C4-2B (cell line): ENCODE results near the gene SPSB3.

ENCODE experiments used
- H3K27ac ChIP-seq: fragments of 450-650 bp; 2 replicates; pipeline ENCODE4 v1.5.1; 2017
- ZFX ChIP-seq: fragments of 450-650 bp; IDR thresholded peaks from 2 replicates; pipeline ENCODE4 v1.6.1; 2017
- TF ChIP-seq, protein P1 (sequence below): fragments of 450-650 bp; conservative IDR thresholded peaks from 2 replicates; pipeline ENCODE4 v1.5.1; 2017; ENCODE audit warnings: mild to moderate bottlenecking

The SPSB3 gene

DNA sequence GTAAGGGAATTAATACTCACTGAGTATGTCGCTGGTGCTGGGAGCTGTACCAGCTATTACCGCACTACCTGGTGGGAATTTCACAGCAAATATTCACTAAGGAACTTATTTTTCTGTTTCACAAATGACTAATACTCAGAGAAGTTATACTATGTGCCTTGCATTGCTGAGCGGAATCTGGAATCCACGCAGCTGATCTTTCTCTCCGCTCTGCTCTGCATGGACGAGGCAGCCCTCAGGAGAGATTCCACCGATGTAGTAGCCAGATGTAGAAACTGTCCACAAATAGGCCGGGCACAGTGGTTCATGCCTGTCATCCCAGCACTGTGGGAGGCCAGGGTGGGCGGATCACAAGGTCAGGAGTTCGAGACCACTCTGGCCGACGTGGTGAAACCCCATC lies 28.2 kb downstream of the SPSB3 start:
- TF ChIP-seq, protein P1, sequence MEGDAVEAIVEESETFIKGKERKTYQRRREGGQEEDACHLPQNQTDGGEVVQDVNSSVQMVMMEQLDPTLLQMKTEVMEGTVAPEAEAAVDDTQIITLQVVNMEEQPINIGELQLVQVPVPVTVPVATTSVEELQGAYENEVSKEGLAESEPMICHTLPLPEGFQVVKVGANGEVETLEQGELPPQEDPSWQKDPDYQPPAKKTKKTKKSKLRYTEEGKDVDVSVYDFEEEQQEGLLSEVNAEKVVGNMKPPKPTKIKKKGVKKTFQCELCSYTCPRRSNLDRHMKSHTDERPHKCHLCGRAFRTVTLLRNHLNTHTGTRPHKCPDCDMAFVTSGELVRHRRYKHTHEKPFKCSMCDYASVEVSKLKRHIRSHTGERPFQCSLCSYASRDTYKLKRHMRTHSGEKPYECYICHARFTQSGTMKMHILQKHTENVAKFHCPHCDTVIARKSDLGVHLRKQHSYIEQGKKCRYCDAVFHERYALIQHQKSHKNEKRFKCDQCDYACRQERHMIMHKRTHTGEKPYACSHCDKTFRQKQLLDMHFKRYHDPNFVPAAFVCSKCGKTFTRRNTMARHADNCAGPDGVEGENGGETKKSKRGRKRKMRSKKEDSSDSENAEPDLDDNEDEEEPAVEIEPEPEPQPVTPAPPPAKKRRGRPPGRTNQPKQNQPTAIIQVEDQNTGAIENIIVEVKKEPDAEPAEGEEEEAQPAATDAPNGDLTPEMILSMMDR = no peak
- no peak for TF ChIP-seq ZFX
- H3K27ac ChIP-seq = no peak overlapping the region

DNA sequence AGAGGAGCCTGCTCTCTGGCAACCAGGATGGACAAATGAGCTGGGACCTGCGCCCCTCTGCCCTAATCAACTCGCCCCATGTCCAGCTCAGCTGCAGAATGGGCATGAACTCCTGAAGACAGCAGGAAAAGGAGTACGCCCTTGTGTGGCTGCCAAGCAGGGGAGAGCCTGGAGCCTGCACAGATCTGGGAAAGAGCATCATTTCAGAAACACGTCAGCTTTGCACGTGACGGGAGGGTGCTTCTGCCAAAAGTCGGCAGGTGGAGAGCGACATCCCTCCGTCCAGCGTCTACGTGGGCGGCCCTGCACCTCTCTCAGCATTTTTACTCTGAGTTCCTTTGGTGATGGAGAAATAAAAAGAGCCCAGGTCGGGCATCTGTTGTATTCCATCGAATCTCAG lies 29.5 kb downstream of the SPSB3 start:
- H3K27ac ChIP-seq = no peak overlapping the region
- no peak for TF ChIP-seq ZFX
- TF ChIP-seq, protein P1 = no peak

DNA sequence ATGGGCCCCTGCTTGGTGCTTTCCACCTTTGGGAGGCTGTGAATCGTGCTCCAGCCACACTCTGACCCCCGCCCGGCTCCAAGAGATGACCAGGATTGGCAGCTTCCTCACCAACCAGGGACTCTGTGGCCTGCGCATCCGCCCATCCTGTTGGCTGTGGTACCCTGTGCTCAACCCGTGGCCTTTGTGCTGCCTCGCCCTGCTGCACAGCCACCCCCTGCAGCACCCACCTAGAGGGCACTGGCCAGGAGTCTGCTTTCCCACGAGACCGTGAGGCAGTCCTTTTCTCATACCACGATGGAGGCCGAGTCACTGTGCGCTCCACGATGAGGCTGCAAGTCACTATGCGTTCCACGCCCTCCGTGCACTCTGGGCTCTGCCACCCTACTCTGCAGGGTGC lies 30.4 kb downstream of the SPSB3 start:
- no peak overlapping the region for H3K27ac ChIP-seq
- no peak for TF ChIP-seq ZFX
- TF ChIP-seq, protein P1 = no peak

DNA sequence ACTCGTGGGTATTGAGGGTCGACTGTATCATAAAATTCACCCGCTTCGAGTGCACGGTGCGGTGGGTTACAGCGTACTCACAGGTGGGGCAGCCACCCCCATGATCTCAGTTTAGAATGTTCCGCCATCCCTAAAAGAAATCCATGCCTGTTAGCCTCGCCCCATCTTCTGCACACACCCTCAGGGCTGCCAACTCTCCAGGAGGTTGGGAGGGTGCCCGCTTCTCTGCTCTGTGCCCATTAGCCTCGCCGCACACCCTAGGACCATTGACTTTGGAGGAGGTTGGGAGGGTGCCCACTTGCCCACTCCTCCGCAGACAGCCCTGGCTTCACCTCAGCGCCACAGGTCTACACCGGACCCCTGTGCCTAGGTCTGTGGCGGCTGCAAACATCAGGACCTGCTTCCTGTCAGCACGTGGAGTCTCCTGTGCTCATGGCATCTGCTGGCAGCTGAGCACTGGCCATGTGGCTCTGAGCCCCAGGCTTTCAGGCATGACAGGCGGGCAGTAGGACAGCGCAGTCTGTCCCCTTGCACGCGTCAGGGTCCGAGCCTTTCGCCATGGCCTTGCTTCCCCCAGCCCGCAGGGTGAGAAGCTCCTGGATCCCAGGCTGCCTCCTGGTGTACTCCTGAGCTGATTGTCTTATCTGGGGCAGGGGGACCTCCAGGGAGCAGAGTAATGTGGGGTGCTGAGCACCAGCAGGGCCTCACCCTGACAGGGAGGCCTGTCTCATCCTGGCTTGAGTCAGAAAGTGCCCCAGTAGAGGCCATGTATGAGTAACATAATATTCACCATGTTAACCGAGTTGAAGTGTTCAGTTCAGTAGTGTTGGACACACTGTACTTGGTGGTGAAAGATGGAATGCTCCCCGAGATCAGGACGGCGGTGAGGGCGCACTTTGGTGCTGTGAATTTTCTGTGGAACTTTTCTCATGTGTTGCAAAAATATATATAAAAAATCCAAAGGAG lies 32.9 kb downstream of the SPSB3 start:
- no peak for TF ChIP-seq ZFX
- TF ChIP-seq, protein P1 = no peak

DNA sequence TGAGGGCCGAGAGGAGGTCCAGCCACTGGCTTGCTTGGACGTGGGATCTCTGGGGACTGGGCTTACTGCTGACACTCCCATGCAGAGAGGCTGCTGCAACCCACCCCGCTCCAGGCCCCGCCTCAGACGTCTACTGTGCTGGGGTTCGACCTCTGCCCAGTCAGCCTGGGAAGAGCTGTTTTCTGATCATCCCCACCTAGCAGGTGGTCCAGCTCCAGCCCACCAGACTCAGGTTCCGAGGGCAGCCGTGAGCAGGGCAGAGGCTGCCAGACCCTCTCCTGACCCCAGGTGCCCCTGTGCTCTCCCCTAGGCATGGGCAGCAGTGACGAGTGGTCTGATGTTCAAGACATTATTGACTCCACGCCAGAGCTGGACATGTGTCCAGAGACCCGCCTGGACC lies 34.4 kb downstream of the SPSB3 start:
- no peak for TF ChIP-seq ZFX
- TF ChIP-seq, protein P1 = no peak
- H3K27ac ChIP-seq = no peak overlapping the region

More for the DNA sequence above, 32.9 kb downstream of the SPSB3 start:
- no peak overlapping the region for H3K27ac ChIP-seq

DNA sequence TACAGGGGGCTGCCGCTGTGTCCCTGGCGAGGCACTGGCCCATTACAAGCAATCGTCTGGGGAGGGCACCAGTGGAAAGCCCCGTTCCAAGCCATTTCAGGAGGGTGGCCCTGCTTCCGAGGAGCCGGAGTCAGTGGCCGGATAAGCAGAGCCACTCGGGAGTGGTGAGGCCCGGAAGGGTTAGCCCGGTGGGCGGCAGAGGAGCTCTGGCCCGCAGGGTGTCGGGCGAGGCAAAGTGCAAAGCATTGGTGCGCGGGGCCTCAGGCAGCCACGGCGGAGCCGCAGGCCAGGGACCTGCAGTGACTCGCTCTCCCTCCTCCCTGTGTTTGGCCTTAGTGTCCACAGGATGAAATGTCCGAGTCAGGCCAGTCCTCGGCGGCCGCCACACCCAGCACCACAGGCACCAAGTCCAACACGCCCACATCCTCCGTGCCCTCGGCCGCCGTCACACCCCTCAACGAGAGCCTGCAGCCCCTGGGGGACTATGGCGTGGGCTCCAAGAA lies 35.6 kb downstream of the SPSB3 start:
- H3K27ac ChIP-seq = no peak overlapping the region
- TF ChIP-seq, protein P1 = no peak
- no peak for TF ChIP-seq ZFX

DNA sequence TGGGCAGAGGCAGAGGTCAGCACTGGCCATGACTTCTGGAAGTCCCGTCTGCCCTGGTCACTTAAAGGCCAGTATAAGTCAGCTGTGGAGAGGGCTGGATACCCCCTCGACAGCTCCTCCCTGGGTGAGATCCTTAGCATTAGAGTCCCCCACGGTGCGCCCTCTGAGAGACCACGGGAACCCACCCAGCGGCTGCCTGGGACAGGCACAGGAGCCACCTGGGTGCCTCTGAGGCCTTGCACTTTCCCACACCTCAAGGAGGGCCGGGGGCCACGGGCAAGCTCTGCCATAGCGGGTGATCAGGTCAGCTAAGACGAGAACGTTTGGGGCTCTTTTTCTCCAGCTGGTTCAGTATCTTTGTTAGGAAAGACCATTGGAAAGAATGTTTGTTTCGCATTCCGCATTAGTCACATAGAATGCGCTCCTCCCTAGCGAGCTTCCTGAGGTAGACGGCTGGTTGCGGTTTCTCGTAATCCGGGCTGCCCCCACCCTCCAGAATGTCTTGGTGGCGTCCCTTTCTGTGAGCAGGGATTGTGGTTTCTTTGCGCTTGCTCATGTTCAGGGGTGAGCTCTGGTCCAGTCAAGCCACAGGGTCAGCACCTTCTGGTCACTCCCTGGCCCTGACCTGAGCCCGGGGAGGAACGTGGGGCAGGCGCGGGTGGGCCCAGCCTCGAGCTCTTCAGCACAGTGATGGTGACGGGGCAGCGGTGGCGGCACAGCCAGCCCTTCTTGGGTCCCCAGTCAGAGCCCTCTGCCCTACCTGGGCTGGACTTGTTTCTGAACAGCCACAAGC lies 36.3 kb downstream of the SPSB3 start:
- H3K27ac ChIP-seq = no peak overlapping the region
- TF ChIP-seq ZFX = no peak
- TF ChIP-seq, protein P1 = no peak
